H1 (cell line): ENCODE data around the gene RING1. TPM values are rescaled to one million over a fixed set of nuclear protein-coding genes. Genes with fewer than 3 reads are reported as not detected.

ENCODE experiments used
- microRNA counts: library from miRNA; unstranded; fragments of <30 nt; microRNA quantifications from one replicate; lab custom pipeline; 2015
- microRNA-seq, 2 experiments: library from miRNA; unstranded; fragments of <30 nt; microRNA quantifications; one replicate each; pipeline versions ENCODE4 to v1.2.0, GENCODE V29; 2016 to 2020; ENCODE audit warnings: borderline microRNAs expressed in 2 of 2, borderline number of aligned reads in 2 of 2, borderline replicate concordance in 1 of 2
- polyA plus RNA-seq, 7 experiments: library from polyadenylated mRNA; depleted of rRNA in 3 of 7; stranded (reverse) in 5 of 7; unstranded in 2 of 7; fragments of >200 nt in 5 of 7; fragments of 200-250 nt in 2 of 7; gene quantifications; 1 replicate in 5 of 7; 2 replicates in 1 of 7; 4 replicates in 1 of 7; pipeline versions ENCODE4 v1.2.1 to v1.2.3, GENCODE V29; 2011 to 2013; ENCODE audit warnings: missing spikeins in 2 of 7, mixed read lengths in 2 of 7
- small RNA-seq: library from polyadenylated mRNA; stranded (forward); fragments of <200 nt; extraction: miRNeasy Mini kit (QIAGEN cat#:217004); gene quantifications from one replicate; pipeline ENCODE3, GENCODE V24; 2013; ENCODE audit not compliant: insufficient read depth
- total RNA-seq: library from RNA; stranded (reverse); fragmentation: NEBNext Ultra II Directional; extraction: Animal tissue kit (Norgen Biotek cat#: 25700); gene quantifications from 2 replicates; pipeline ENCODE4 v1.2.1, GENCODE V29; 2021

RING1 gene
- total and polyA plus RNA-seq, 2 of the 8 experiments (the other 6 are each of a cell fraction or from before 2014, with no cell fraction given): 16.4 to 26.0 TPM

MicroRNAs encoded within 50 kb of the gene (microRNA counts, 767-probe panel; counts per million panel counts)
- microRNA hsa-miR-219-1-3p (lab: Ali Mortazavi, UCI) (879 counts per million, percentile 95 among the panel's probes with 10 or more counts), microRNA hsa-miR-219-5p (lab: Ali Mortazavi, UCI) (879 counts per million, percentile 95 among the panel's probes with 10 or more counts)

Small RNA genes within 50 kb of the gene (microRNA-seq; reads per million reads assigned to microRNA genes)
- 0.41 to 0.46 reads per million in 2 experiments for gene MIR219A1

Small RNA genes within 50 kb of the gene (small RNA-seq; reads per million reads assigned to genes)
- gene MIR219A1: 9.8 reads per million, percentile 81 among the genes with 10 or more reads in this experiment
- gene RNY4P10: not detected

Other genes starting within 250 kb of the RING1 start
- gene BRD2, start 239.9 kb upstream of the RING1 start, total RNA-seq: 179 and 185 TPM in 2 replicates
- 101 and 132 TPM in 2 replicates for gene BRD2, start 239.9 kb upstream of the RING1 start, polyA plus RNA-seq (2011; rRNA removed)
- 23.7 TPM in 2 replicates for gene HLA-DOA, start 198.9 kb upstream of the RING1 start, total RNA-seq
- gene HLA-DOA, start 198.9 kb upstream of the RING1 start, polyA plus RNA-seq (2011; rRNA removed): 89.0 and 120 TPM in 2 replicates
- 6.2 and 6.8 TPM in 2 replicates for gene HLA-DPA1, start 134.9 kb upstream of the RING1 start, total RNA-seq
- 8.4 and 13.1 TPM in 2 replicates for gene HLA-DPA1, start 134.9 kb upstream of the RING1 start, polyA plus RNA-seq (2011; rRNA removed)
- 32.3 and 37.8 TPM in 2 replicates for gene HLA-DPB1, start 132.5 kb upstream of the RING1 start, total RNA-seq
- 58.8 and 62.8 TPM in 2 replicates for gene HLA-DPB1, start 132.5 kb upstream of the RING1 start, polyA plus RNA-seq (2011; rRNA removed)
- 2.8 and 3.5 TPM in 2 replicates for gene COL11A2, start 16.0 kb upstream of the RING1 start, total RNA-seq
- gene COL11A2, start 16.0 kb upstream of the RING1 start, polyA plus RNA-seq (2011; rRNA removed): 3.8 and 4.7 TPM in 2 replicates
- gene RXRB, start 7.8 kb upstream of the RING1 start, total RNA-seq: 17.8 and 18.1 TPM in 2 replicates
- 13.0 and 13.9 TPM in 2 replicates for gene RXRB, start 7.8 kb upstream of the RING1 start, polyA plus RNA-seq (2011; rRNA removed)
- 120 and 123 TPM in 2 replicates for gene SLC39A7, start 7.6 kb upstream of the RING1 start, total RNA-seq
- gene SLC39A7, start 7.6 kb upstream of the RING1 start, polyA plus RNA-seq (2011; rRNA removed): 63.3 and 70.2 TPM in 2 replicates
- gene HSD17B8, start 3.8 kb upstream of the RING1 start, total RNA-seq: 3.3 and 3.6 TPM in 2 replicates
- 17.1 and 22.0 TPM in 2 replicates for gene HSD17B8, start 3.8 kb upstream of the RING1 start, polyA plus RNA-seq (2011; rRNA removed)
- gene VPS52, start 63.4 kb downstream of the RING1 start, total RNA-seq: 35.0 and 36.5 TPM in 2 replicates
- gene VPS52, start 63.4 kb downstream of the RING1 start, polyA plus RNA-seq (2011; rRNA removed): 86.3 and 89.7 TPM in 2 replicates
- gene RPS18, start 63.6 kb downstream of the RING1 start, total RNA-seq: 2,791 and 2,796 TPM in 2 replicates
- gene RPS18, start 63.6 kb downstream of the RING1 start, polyA plus RNA-seq (2011; rRNA removed): 4,466 and 7,099 TPM in 2 replicates
- gene B3GALT4, start 68.6 kb downstream of the RING1 start, total RNA-seq: 3.0 and 4.2 TPM in 2 replicates
- gene B3GALT4, start 68.6 kb downstream of the RING1 start, polyA plus RNA-seq (2011; rRNA removed): 2.2 and 3.2 TPM in 2 replicates
- gene WDR46, start 80.7 kb downstream of the RING1 start, total RNA-seq: 91.0 and 99.4 TPM in 2 replicates
- gene WDR46, start 80.7 kb downstream of the RING1 start, polyA plus RNA-seq (2011; rRNA removed): 69.7 and 71.3 TPM in 2 replicates
- 93.3 and 95.7 TPM in 2 replicates for gene PFDN6, start 81.1 kb downstream of the RING1 start, total RNA-seq
- gene PFDN6, start 81.1 kb downstream of the RING1 start, polyA plus RNA-seq (2011; rRNA removed): 32.0 and 33.5 TPM in 2 replicates
- 58.1 and 63.2 TPM in 2 replicates for gene RGL2, start 90.4 kb downstream of the RING1 start, total RNA-seq
- 80.3 and 124 TPM in 2 replicates for gene RGL2, start 90.4 kb downstream of the RING1 start, polyA plus RNA-seq (2011; rRNA removed)
- 33.5 and 35.4 TPM in 2 replicates for gene TAPBP, start 105.6 kb downstream of the RING1 start, total RNA-seq
- gene TAPBP, start 105.6 kb downstream of the RING1 start, polyA plus RNA-seq (2011; rRNA removed): 24.5 and 28.9 TPM in 2 replicates
- gene ZBTB22, start 109.2 kb downstream of the RING1 start, total RNA-seq: 9.8 and 9.9 TPM in 2 replicates
- gene ZBTB22, start 109.2 kb downstream of the RING1 start, polyA plus RNA-seq (2011; rRNA removed): 7.4 and 11.0 TPM in 2 replicates
- 81.9 and 85.0 TPM in 2 replicates for gene DAXX, start 114.5 kb downstream of the RING1 start, total RNA-seq
- 31.1 and 53.7 TPM in 2 replicates for gene DAXX, start 114.5 kb downstream of the RING1 start, polyA plus RNA-seq (2011; rRNA removed)
- 64.3 and 69.3 TPM in 2 replicates for gene KIFC1, start 183.3 kb downstream of the RING1 start, total RNA-seq
- gene KIFC1, start 183.3 kb downstream of the RING1 start, polyA plus RNA-seq (2011; rRNA removed): 46.6 and 60.9 TPM in 2 replicates
- 45.4 and 47.3 TPM in 2 replicates for gene PHF1, start 202.5 kb downstream of the RING1 start, total RNA-seq
- gene PHF1, start 202.5 kb downstream of the RING1 start, polyA plus RNA-seq (2011; rRNA removed): 78.6 and 109 TPM in 2 replicates
- 297 and 315 TPM in 2 replicates for gene CUTA, start 209.6 kb downstream of the RING1 start, total RNA-seq
- gene CUTA, start 209.6 kb downstream of the RING1 start, polyA plus RNA-seq (2011; rRNA removed): 460 and 671 TPM in 2 replicates
- 101 and 109 TPM in 2 replicates for gene SYNGAP1, start 211.6 kb downstream of the RING1 start, total RNA-seq
- 31.0 and 66.9 TPM in 2 replicates for gene SYNGAP1, start 211.6 kb downstream of the RING1 start, polyA plus RNA-seq (2011; rRNA removed)
- gene ZBTB9, start 246.1 kb downstream of the RING1 start, total RNA-seq: 20.2 and 25.0 TPM in 2 replicates
- gene ZBTB9, start 246.1 kb downstream of the RING1 start, polyA plus RNA-seq (2011; rRNA removed): 15.1 and 16.9 TPM in 2 replicates